SK-N-DZ (cell line): Measurements from ENCODE around the gene CRYM.
A peak's percentile ranks its signal among the peaks of the same experiment; 100 is the strongest.
"Not testable (repeated sequence)": the region's sequence is repeated elsewhere in the genome, so short reads cannot be mapped to it uniquely, and the experiment has no call there.

Experiments used
- DNase-seq: peaks from one replicate; pipeline ENCODE4 v3.0.0-alpha.2; 2015; ENCODE audit warnings: low spot score

CRYM gene

DNA sequence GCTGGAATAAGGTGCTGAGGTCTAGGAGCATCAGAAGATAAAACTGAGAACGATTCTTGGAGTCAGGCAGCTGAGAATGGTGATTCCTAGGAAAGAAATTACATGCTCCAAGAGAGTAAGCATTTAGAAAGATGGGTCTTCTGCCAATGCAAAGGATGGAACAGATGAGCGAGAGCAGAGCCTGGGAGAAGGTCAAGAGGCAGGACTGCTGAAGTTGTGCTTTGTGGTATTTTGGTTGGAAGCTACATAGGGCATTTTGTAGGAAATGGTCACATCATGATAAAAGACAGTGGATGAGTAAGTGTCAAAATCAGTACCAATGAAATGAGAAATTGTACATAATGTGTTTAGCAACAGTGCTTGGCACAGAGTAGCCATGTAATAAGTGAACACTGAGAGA lies 1.4 kb upstream of the CRYM start:
- DNase-seq = no peak

DNA sequence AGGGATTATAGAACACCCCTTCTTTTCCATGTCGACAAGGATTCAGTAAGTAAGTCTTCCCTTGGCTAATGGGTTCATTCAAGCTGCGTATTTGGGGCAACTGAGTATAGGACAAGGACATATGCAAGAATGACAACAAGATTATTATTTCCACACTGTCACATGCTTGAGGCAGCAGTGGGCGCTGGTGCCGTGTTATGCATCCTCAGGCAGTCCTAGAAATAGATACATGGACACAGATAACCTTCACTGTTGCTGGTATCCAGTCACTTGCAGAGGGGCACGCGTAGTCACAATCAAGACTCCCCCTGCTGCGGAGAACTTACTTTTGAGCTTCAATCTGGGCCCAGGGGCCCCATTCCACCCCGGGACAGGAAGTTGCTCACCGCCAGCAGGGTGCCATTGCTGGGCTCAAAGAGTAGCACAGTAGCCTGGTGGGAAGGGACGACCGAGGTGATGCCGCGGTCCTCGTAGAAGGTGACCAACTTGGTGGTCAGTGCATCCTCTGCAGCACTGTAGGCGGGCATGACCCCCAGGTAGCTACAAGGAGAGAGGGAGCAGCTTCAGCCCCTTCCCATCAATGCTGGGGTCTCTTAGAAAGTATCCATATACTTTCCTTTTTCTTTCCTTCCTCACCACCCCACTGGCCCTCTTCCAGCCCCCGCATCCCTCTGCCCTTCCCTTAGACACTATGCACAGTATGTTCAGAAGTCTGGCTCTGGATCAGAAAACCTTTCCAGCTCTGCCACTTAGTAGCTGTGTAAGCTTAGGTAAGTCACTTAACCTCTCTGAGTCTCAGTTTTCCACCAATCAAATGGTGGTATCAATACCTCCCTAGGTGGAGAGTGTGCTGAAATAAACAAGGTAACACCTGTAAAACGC lies 804 bp downstream of the CRYM start:
- no peak for DNase-seq

DNA sequence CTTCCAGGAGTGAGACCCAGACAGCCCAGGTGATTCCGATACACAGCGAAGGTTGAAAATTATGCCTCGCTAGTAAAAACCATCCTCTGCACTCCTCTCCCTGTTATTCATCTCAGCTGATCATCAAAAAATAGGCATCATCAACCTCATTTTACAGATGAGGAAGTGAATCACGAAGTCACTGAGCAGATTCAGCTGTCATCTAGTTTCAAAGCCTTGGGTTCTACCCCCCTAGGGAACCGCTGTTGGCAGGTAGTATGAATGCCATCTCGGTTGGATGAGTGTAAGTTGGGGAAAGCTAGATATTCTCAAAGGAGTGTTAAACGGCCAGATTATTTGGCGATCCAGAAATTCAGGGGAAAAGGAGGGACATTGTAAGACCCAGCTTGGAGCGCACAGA lies 2.0 kb downstream of the CRYM start:
- DNase-seq = no peak

DNA sequence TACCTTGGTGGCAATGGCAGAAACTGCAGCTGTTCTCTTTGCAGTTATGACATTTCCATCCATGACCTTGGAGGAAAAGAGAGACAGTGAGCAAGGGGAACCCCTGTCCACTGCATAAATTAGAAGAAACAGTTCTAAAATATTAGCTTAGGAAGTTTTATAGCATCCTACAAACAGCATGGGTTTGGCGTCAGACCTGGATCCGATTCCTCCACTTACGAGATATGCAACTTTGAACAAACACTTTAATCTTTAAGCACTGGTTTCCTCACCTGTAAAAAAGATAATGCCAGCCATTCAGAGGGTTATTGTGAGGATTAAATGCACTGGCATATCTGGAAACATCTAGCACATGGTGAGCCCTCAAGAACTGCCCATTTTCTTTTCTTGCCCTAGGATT lies 2.6 kb downstream of the CRYM start:
- DNase-seq = no peak

DNA sequence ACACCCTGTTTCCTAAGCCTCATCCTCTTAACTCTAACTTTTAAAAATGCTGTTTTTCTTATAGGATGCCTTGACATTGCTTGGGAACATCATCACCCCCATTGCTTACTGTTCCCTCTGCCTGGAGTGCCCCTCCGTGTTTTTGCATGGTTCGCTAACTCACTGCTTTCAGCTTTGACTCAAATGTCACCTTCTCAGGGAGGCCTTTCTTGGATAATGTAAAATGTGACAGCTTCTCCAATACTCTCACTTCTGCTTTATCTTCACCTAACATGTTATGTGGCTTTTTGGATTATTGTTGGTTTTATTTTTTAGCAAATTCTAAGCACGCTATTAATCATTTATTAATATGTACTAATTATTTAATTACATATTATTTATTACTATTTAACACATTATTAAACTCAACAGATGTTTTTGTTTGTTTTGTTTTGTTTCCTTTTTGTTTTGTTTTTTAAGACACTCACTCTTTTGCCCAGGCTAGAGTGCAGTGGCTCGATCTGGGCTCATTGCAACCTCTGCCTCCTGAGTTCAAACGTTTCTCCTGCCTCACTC lies 3.8 kb downstream of the CRYM start:
- no peak for DNase-seq

DNA sequence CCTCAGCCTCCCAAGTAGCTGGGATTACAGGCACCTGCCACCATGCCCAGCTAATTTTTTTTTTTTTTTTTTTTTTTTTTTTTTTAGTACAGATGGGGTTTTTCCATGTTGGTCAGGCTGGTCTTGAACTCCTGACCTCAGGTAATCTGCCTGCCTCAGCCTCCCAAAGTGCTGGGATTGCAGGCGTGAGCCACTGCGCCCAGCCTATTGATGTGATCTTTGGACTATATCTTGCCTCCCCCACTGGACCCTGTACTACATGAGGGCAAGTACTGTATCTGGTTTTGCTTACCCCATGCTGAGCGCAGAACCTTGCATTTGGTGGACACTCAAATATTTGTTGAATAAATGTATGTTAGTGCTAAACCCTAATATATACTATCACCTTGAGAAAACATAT lies 5.3 kb downstream of the CRYM start:
- DNase-seq = not testable (repeated sequence)

DNA sequence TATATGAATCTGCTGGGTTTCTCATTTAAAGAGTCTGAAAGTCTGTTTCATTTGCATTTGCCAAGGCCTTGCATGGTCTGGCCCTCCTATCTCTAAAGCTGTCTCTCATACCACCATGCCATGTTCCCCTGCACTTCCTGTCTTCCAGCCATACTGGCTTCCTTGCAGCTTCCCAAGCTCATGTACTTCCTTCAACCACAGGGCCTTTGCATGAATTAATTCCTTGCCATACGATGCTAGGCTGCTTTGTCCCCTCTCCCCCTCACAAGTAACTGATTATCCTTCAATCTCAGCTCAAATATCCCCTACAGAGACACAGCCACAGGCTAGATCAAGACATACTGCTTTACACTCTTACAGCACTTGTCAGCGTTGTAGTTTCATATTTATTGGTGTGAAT lies 5.8 kb downstream of the CRYM start:
- DNase-seq = no peak

DNA sequence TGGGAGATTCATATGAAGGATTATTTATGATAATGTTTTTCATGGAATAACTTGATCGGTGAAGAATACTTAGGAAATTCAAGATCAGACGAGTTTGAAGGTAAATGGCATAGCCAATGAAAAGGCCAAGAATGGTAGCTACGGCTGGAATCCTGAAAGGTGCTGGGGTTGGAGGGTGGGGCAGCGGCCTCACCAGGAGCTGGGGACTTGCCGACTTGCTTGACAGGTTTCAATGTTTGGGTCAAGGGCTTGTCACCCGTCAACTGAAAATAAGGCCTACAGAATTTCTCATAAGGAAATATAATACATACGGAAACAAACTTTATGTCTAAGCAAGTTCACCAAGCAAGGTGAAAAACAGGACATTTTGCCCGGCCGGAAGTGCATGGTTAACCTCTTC lies 9.9 kb downstream of the CRYM start:
- DNase-seq = no peak

DNA sequence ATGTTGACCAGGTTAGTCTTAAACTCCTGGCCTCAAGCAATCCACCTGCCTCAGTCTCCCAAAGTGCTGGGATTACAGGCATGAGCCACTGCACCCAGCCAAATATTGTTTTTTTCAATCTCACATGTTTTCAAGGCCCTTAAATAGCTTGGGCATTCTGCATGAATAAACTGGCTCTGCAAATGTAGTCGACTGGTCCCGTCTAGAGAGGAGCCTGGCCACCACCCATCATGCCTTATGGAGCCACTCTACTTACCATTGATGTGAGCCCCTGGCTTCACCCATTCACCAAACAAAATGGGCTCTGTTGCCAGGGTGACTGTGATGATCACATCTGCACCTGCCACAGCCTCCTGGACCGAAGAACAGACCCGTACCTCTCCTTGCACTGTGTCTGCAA lies 10.8 kb downstream of the CRYM start:
- no peak for DNase-seq

DNA sequence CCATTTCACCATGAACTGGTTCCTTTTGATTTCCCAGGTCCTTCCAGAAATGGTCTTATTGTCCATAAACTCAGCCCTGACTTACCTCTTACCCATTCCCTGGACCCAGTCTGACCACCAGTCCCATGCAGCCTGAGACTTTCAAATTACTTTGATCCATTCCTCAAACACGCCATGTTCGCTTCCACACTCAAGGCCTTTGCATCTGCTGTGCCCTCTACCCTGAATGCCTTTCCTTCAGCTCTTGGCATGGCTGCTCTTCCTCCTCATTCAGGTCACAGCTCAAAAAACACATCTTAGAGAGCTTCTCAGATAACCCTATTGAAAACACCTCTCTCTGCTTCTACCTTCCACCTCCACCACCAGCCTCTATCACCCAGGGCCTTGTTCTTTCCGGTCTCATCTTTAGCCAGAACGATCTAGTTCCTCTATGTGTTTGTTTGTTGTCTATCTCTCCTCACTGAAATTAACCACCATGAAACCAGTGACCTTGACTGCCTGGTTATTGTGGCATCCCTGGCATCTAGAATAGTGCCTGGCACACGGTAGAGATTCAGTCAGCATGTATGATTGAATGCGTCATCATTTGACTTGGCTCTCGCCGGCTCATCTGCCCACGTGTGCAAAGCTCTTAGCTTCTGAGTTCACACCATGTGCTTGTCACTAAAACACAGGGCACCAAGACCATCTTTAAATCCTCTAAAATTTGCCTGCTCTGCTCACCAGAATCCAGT lies 12.8 kb downstream of the CRYM start:
- DNase-seq = no peak

DNA sequence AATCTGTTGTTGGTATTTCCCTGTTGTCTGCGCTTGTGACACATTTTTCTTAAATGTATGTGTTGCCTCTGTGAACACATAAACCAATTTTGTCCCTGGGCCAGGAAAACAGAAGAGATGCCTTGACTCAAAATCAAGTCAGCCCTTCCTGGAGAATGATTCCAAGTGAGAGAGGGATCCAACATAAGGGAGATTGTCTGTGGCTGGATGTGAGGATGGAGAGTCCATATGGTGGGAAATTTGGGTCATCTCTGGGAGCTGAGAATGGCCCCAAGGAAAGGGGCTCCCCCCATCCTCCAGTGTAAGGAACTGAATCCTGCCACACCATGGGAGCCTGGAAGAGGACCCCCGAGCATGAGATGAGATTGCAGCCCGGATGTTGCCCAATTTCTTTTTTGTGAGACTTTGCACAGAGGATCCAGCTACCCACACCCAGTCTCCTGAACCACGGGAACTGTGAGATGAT lies 13.5 kb downstream of the CRYM start:
- no peak for DNase-seq

DNA sequence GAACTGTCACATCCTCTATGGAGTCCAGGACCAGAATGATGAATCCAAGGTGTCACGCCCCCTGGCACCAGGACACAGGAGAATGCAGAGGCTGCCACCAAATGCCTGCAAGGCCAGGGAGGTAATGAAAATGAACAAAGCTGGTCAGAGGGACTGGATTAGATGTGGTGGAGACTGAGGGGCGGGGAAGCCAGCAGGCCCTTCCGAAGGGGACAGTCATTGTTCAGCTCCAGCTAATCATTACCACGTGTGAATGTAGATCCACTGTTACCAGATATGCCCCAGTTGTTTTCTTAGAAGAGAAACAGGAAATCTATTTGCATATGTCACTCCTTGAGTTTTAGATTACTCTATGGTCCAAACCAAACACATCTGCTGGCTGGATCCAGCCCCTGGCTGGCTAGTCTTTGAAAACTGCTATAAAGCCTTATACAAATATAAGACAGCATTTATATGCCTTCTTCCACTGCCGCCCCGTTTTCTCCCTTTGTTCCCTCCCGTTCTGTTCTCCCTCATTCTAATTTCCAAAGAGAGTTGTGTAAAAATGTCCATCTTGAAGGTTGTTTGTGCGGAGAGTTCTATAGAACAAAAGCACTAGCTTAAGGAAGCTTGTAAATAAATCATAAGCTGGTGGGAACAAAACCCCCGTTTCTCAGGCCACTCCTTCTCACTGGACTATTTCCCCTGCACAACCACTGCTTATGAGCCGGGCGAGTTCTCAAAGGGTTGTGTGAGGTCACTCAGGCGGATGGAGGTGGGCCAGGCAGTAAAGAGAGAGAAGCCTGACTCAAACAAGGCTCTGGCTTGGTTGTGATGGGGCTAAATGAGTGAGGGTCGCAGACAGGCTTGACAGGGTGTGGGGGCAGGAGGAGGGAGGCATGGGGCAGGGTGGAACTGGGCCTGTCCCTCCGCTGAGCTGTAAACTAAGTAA lies 14.2 kb downstream of the CRYM start:
- DNase-seq = peak; percentile 15

DNA sequence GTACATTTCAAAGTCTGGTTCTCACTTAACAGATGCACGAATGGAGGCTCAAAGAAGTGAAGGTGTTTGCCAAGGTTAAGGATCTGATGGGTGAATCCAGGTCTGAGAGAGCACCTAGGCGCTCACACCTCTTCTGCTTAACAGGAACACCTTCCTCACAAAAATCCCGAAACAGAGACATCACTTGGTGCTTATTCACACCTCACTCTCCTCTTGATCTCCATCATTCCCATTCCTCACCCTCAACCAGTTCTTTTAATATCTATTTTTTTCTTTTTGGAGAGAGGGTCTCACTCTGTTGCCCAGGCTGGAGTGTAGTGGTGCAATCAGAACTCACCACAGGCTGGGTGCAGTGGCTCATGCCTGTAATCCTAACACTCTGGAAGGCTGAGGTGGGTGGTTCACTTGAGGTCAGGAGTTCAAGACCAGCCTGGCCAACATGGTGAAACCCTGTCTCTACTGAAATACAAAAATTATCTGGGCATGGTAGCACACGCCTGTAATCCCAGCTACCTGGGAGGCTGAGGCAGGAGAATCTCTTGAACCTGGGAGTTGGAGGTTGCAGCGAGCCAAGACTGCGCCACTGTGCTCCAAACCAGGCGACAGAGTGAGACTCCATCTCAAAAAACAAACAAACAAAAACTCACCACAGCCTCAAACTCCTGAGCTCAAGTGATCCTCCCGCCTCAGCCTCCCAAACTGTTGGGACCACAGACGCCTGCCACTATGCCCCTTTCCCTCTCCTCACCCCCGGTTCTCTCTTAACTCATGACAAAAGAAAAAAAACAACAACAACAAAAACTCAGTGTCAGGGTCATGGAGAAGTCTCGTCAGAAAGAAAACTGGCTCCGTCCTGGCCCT lies 15.1 kb downstream of the CRYM start:
- DNase-seq = no peak

DNA sequence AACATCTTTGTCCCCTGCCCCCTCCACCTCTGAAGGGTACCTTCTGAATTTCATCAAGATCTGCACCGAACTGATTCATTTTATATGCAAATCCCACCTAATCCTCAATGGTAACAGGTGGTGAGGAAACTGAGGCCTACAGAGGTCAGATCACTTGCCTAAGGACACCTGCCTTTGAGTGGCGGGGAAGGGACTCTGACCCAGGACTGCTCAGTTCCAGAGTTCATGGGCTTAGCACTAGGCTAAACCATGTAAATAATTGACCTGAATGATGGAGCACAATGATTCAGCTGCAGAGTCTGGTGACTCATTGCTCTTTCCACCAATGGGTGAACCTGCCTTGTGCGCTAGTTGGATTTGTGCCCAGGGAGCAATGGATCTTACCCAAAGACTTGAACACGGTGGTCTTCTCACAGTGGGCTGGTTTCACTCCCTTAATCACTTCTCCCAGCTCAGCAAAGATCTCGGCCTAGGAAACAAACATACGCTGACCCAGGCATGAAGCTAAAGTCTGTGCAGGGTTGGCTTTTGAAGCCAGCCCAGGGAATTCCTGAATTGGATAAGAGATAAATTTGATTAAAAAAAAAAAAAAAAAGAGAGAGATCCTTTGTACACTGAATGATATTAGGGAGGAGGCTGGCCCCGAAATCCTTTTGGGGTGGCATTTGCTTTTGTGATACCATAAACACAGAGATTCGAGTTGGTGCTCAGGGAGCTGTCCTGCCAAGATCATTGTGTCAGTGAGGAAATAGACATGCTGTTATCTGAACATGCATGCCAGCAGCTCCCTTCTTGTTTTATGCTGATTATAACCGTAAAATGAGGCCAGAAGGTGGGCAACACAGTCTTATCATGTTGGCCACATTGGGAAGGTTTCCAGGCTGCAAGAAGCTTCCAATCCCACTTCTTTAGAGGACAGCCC lies 17.0 kb downstream of the CRYM start:
- no peak for DNase-seq

DNA sequence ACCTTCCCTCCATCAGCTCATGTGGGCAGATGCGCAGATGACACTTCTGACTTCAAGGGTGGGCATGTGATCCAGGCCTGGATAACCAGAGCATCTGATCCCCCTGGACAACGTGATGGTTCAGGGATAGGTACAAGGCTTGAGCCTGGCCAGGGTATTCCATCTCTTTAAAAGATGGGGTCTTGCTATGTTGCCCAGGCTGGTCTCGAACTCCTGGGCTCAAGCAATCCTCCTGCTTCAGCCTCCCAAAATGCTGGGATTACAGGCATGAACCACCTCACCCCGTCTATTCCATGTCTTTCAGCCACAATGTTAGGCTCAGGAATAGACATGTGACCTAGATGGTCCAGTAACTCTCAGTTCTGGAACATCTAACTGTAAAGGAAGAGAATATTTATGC lies 20.8 kb downstream of the CRYM start:
- no peak for DNase-seq

DNA sequence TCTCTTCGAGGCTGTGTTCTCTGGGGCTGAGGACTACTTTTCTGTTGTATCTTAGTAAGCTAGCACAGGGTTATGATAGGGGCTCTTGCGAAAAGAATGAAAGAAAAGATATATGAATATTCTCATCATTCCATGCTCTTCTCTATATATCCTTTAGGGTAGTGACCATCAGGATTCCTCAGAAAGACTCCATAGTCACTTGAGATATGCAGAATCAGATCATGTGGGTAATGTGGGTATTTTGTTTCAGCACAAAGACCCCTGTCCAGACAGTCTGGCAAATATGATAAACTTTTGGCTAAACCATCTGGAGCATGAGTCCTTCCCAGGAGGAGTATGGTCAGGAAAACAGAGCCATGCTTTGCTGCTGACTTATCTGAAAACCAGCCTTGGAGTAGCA lies 21.5 kb downstream of the CRYM start:
- DNase-seq = no peak

DNA sequence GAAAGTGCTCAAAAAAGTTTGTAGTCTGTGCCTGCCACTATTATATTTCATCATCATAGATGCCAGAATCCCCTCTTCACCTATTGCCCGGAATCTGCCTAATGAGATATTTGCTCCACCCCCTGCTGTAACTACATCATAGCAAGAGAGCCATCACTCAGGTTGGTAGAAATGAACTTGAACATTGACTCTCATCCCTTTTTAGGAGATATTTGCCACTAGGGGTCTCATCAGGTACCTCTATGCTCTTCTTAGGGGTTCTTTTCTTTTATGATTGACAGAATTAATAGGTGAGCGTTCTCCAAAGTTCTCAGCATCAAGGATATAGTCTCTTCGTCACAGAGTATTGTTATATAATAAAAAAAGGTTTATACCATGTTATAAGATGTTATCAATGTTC lies 24.6 kb downstream of the CRYM start:
- DNase-seq = no peak

DNA sequence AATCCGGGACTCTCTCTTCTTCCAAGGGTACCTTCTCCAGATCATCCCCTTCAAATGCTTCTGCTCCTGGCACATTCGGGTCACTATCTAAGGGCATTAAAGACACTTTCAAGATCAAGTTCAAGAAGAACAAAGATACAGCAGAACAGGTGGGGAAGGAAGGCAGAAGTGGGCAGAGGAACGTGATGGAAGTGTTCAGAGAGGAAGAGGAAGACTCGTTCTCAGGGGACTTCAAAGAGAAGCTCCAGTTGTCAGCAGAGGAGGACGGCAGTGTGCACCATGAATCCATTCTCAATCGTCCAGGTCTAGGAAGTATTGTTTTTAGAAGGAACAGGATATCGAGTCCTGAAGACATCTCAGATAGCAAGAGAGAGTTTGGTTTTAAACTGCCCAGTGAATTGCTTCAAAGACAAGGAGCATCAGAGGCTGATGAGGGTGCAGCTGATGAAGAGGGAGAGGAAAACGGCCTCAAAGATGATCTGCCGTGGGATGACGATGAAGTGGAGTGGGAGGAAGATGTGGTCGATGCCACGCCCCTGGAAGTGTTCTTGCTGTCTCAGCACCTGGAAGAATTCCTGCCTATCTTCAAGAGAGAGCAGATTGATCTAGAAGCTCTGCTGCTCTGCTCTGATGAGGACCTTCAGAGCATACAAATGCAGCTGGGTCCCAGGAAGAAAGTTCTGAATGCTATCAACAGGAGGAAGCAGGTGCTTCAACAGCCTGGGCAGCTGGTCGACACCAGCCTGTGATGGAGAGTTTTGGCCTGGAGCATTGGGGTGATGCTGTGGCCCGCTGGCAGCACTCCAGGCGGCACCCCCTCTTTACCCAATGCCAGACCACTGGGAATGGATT lies 27.8 kb downstream of the CRYM start:
- no peak for DNase-seq

DNA sequence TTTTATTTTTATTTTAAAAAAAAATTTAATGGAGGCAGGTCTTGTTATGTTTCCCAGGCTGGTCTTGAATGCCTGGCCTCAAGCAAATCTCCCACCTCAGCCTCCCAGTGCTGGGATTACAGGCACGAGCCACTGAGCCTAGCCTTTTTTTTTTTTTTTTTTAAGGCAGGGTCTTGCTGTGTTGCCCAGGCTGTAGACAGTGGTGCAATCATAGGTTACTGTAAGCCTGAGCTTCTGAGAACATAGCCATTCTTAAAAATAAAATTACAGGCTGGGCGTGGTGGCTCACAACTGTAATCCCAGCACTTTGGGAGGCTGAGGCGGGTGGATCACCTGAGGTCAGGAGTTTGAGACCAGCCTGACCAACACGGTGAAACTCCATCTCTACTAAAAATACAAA lies 29.9 kb downstream of the CRYM start:
- DNase-seq = not testable (repeated sequence)
